K562 (cell line): ENCODE results near the gene NDUFA3. TPM values are rescaled to one million over a fixed set of nuclear protein-coding genes. Genes with fewer than 3 reads are reported as not detected.

Experiments used
- ATAC-seq: fragments of 200-7000 bp; cut with Tn5 transposase; 3 replicates; pipeline ENCODE4 v1.9.1; 2020; ENCODE audit warnings: moderate library complexity
- BruUV-seq: library from RNA; stranded (reverse); fragments of 400-500 nt; replicated peaks from 2 replicates; lab custom pipeline; 2021; lab: Mats Ljungman, UMichigan
- CTCF ChIA-PET: fragments of 300-600 bp; formaldehyde crosslinking; extraction: SDS; loops from one replicate; lab custom pipeline; 2021; ENCODE audit warnings: low intra/inter-chr PET ratio; lab: Yijun Ruan, JAX
- POLR2A ChIA-PET: fragments of 300-600, 350-650 bp; sonication (Branson Sonifier 250); formaldehyde crosslinking; extraction: SDS; loops from one replicate; lab custom pipeline; 2021; ENCODE audit warnings: antibody characterized with exemption, inconsistent platforms; lab: Yijun Ruan, JAX
- DNase-seq, 4 experiments: peaks; one replicate each; pipeline versions ENCODE4 v3.0.0 to v3.0.0-alpha.2; 2011 to 2018; ENCODE audit warnings: low spot score in 3 of 4, mixed read lengths in 3 of 4; ENCODE audit errors: extremely low read depth in 1 of 4
- FAIRE-seq: peaks from 2 replicates; lab custom pipeline; 2011; peaks lifted over from hg19 to GRCh38; lab: Jason Lieb, UNC
- H2AFZ ChIP-seq: 2 replicates; pipeline ENCODE4 v1.6.0; 2011; ENCODE audit warnings: low read depth, low read length, control low read depth, inconsistent platforms
- H3K27ac ChIP-seq: fragments of 200-600 bp; 3 replicates; pipeline ENCODE4 v1.8.0; 2011; ENCODE audit warnings: low read depth, mild to moderate bottlenecking, control low read depth, inconsistent platforms, low read length, moderate library complexity, mixed read lengths; ENCODE audit errors: extremely low read depth
- H3K27me3 ChIP-seq, 2 experiments: fragments of 300-600 bp in 1 of 2; 2 replicates in 1 of 2; 3 replicates in 1 of 2; pipeline versions ENCODE4 v1.6.0 to v1.8.0; 2011; ENCODE audit warnings: inconsistent platforms in 2 of 2, low read length in 2 of 2, mild to moderate bottlenecking in 1 of 2, mixed read lengths in 1 of 2, moderate library complexity in 1 of 2; ENCODE audit not compliant: control insufficient read depth in 2 of 2, insufficient read depth in 2 of 2
- H3K36me3 ChIP-seq: fragments of 300-600 bp; 3 replicates; pipeline ENCODE4 v1.8.0; 2011; ENCODE audit warnings: mild to moderate bottlenecking, low read length, inconsistent platforms; ENCODE audit not compliant: control insufficient read depth, insufficient read depth
- H3K4me1 ChIP-seq, 2 experiments: fragments of 200-600 bp in 1 of 2; replicated peaks in 1 of 2; 2 replicates in 1 of 2; 3 replicates in 1 of 2; pipeline versions ENCODE4 v1.5.1 to v1.8.0; 2011; ENCODE audit warnings: inconsistent platforms in 2 of 2, low read length in 2 of 2, mild to moderate bottlenecking in 1 of 2, mixed read lengths in 1 of 2, moderate library complexity in 1 of 2; ENCODE audit not compliant: control insufficient read depth in 2 of 2, insufficient read depth in 2 of 2
- H3K4me2 ChIP-seq: 2 replicates; pipeline ENCODE4 v1.6.1; 2011; ENCODE audit warnings: low read length, control low read depth, inconsistent platforms, mixed read lengths; ENCODE audit not compliant: insufficient read depth
- H3K4me3 ChIP-seq: fragments of 200-600 bp; sonication (generic), shearing (Covaris generic); 2 replicates; pipeline ENCODE4 v1.5.1; 2016; ENCODE audit warnings: control low read depth, inconsistent platforms
- H3K79me2 ChIP-seq: fragments of 200-600 bp; 3 replicates; pipeline ENCODE4 v1.8.0; 2011; ENCODE audit warnings: low read length, inconsistent platforms; ENCODE audit not compliant: control insufficient read depth, insufficient read depth
- H3K9ac ChIP-seq, 2 experiments: 2 replicates each; pipeline versions ENCODE4 v1.6.0 to v1.6.1; 2011; ENCODE audit warnings: low read depth in 2 of 2, low read length in 2 of 2, control low read depth in 1 of 2, inconsistent platforms in 1 of 2, mild to moderate bottlenecking in 1 of 2, mixed read lengths in 1 of 2; ENCODE audit not compliant: insufficient read depth in 1 of 2
- H3K9me1 ChIP-seq: one replicate; pipeline ENCODE4 v1.6.0; 2011; ENCODE audit warnings: inconsistent platforms, mild to moderate bottlenecking, low read length, moderate library complexity; ENCODE audit not compliant: control insufficient read depth, insufficient read depth
- H3K9me3 ChIP-seq: replicated peaks from 2 replicates; pipeline ENCODE4 v1.5.1; 2011; ENCODE audit warnings: low read depth, low read length, inconsistent platforms; ENCODE audit not compliant: control insufficient read depth, insufficient read depth
- H4K20me1 ChIP-seq: replicated peaks from 2 replicates; pipeline ENCODE4 v1.6.1; 2011; ENCODE audit warnings: low read length, inconsistent platforms, mixed read lengths; ENCODE audit not compliant: control insufficient read depth, insufficient read depth
- BDP1 ChIP-seq: IDR thresholded peaks from 3 replicates; pipeline ENCODE4 v1.6.1; 2011; ENCODE audit not compliant: insufficient read length, insufficient read depth
- CREB1 ChIP-seq, 2 experiments: sonication (generic) in 1 of 2; formaldehyde crosslinking in 1 of 2; IDR thresholded peaks; 2 replicates each; pipeline versions ENCODE4 v1.6.1 to v1.8.0; 2012 to 2022; ENCODE audit warnings: inconsistent platforms in 1 of 2, mild to moderate bottlenecking in 1 of 2, missing genetic modification reagents in 1 of 2, moderate library complexity in 1 of 2
- CSDE1 ChIP-seq, 2 experiments: fragments of 450-650 bp; IDR thresholded peaks; 2 replicates each; pipeline ENCODE4 v1.6.1; 2016; ENCODE audit warnings: mild to moderate bottlenecking in 1 of 2
- DNMT1 ChIP-seq: fragments of 450-650 bp; IDR thresholded peaks from 2 replicates; pipeline ENCODE4 v1.6.1; 2016; ENCODE audit warnings: antibody characterized with exemption, mild to moderate bottlenecking
- GABPB1 ChIP-seq: sonication (generic); formaldehyde crosslinking; IDR thresholded peaks from 2 replicates; pipeline ENCODE4 v1.8.0; 2022; ENCODE audit warnings: mild to moderate bottlenecking, missing genetic modification reagents
- HNRNPH1 ChIP-seq: fragments of 200-400 bp; formaldehyde crosslinking; optimal IDR thresholded peaks from 2 replicates; pipeline ENCODE3; 2017; ENCODE audit warnings: low read depth, mild to moderate bottlenecking, low read length, moderate library complexity
- MAFG ChIP-seq: fragments of 450-650 bp; conservative IDR thresholded peaks from 2 replicates; pipeline ENCODE4 v1.6.1; 2016; ENCODE audit warnings: missing genetic modification characterization, missing compliant biosample characterization
- MEIS2 ChIP-seq: fragments of 450-650 bp; IDR thresholded peaks from 2 replicates; pipeline ENCODE4 v1.6.1; 2014; ENCODE audit warnings: mild to moderate bottlenecking; ENCODE audit not compliant: partially characterized antibody
- NBN ChIP-seq: fragments of 450-650 bp; IDR thresholded peaks from 2 replicates; pipeline ENCODE4 v1.6.1; 2016; ENCODE audit warnings: low read depth, mild to moderate bottlenecking
- RBFOX2 ChIP-seq: fragments of 200-400 bp; formaldehyde crosslinking; IDR thresholded peaks from 2 replicates; pipeline ENCODE4 v1.6.1; 2017; ENCODE audit warnings: low read depth, mild to moderate bottlenecking, low read length, moderate library complexity
- RUNX1 ChIP-seq: sonication (generic); IDR thresholded peaks from 2 replicates; pipeline ENCODE4 v1.6.1; 2016; ENCODE audit warnings: antibody characterized with exemption, low read depth
- SMAD4 ChIP-seq: fragments of 250-450 bp; sonication (Bioruptor Pico); conservative IDR thresholded peaks from 2 replicates; pipeline ENCODE4 v1.8.0; 2021; ENCODE audit warnings: inconsistent platforms, mild to moderate bottlenecking, moderate library complexity
- TAL1 ChIP-seq: fragments of 450-650 bp; IDR thresholded peaks from 2 replicates; pipeline ENCODE4 v1.6.1; 2016; ENCODE audit warnings: mild to moderate bottlenecking
- TCFL5 ChIP-seq: fragments of 250-450 bp; sonication (Bioruptor Pico); conservative IDR thresholded peaks from 2 replicates; pipeline ENCODE4 v1.6.1; 2021; ENCODE audit warnings: mild to moderate bottlenecking, moderate library complexity, matching md5 sums
- XRCC4 ChIP-seq: IDR thresholded peaks from one replicate; pipeline ENCODE4 v1.6.1; 2011; ENCODE audit not compliant: insufficient read depth, insufficient read length; ENCODE audit errors: extremely low read depth
- ZFP36 ChIP-seq: fragments of 150-350 bp; IDR thresholded peaks from 2 replicates; pipeline ENCODE4 v1.6.1; 2018; ENCODE audit warnings: low read length, low read depth; ENCODE audit not compliant: partially characterized antibody
- ZNF143 ChIP-seq: sonication (generic); formaldehyde crosslinking; IDR thresholded peaks from 2 replicates; pipeline ENCODE4 v1.9.0; 2022; ENCODE audit warnings: mild to moderate bottlenecking, missing genetic modification reagents
- ZNF212 ChIP-seq: fragments of 450-650 bp; formaldehyde crosslinking; IDR thresholded peaks from 2 replicates; pipeline ENCODE4 v1.4.0; 2020; ENCODE audit warnings: mild to moderate bottlenecking
- WGBS: fragments of 100-300 bp; shearing (Covaris generic); methylation state at CpG from one replicate; pipeline ENCODE4 v1.1.6; 2016; ENCODE audit warnings: low coverage, mixed read lengths; ENCODE audit not compliant: insufficient coverage; ENCODE audit errors: missing lambda C conversion rate; 5-methylcytosine and 5-hydroxymethylcytosine counted together
- in situ Hi-C: fragments of 300-500 bp; cut with MboI; formaldehyde crosslinking; loops from 4 replicates; pipeline ENCODE4 v1.15.0; 2018; ENCODE audit warnings: inconsistent platforms, mixed read lengths
- intact Hi-C: fragments of 100-400 bp; cut with micrococcal nuclease; formaldehyde crosslinking; loops from 2 replicates; pipeline ENCODE4 v1.14.2; 2022
- polyA plus RNA-seq, 8 experiments: library from polyadenylated mRNA; depleted of rRNA in 4 of 8; stranded (reverse) in 5 of 8; unstranded in 3 of 8; fragments of >200 nt; fragmentation: Nextera tagmentation in 2 of 8; fragmentation: Illumina TruSeq in 1 of 8; extraction: Ambion mirVana in 2 of 8; extraction: Trizol in 1 of 8; gene quantifications; 2 replicates each; pipeline versions ENCODE4 v1.2.1 to v1.2.3, GENCODE V29; 2011 to 2014; ENCODE audit warnings: inconsistent platforms in 1 of 8, missing spikeins in 1 of 8
- total RNA-seq, 7 experiments: library from RNA; depleted of rRNA in 6 of 7; stranded (reverse); fragments of >200 nt in 6 of 7; fragmentation: Illumina TruSeq in 2 of 7; extraction: Trizol in 2 of 7; gene quantifications; 2 replicates each; pipeline versions ENCODE4 v1.2.1 to v1.2.3, GENCODE V29; 2011 to 2021; ENCODE audit warnings: low replicate concordance in 1 of 7

The NDUFA3 gene
- total and polyA plus RNA-seq, 9 of the 15 experiments (the other 6 are each of a cell fraction or from before 2014, with no cell fraction given), result 39.2 to 279 (median 138) TPM

- no peak overlapping the region for H2AFZ ChIP-seq
- H3K36me3 ChIP-seq, result peaks cover 66% of the 10 kb centered on the region; the same call in 2 of the 3 replicates
- H3K4me2 ChIP-seq, result no peak overlapping the region
- no peak overlapping the region for H3K4me3 ChIP-seq
- TF ChIP-seq RBFOX2, result peak; percentile 52
- TF ChIP-seq ZFP36, result no peak
- in situ Hi-C loops (no loop called here), intact Hi-C loops (no loop called here)
- no peaks in the 10 kb centered on the region for H3K9me1 ChIP-seq
- FAIRE-seq (no peak), ATAC-seq (no peak), DNase-seq (no peak)
- H3K27ac ChIP-seq, result no peak overlapping the region
- no peaks in the 10 kb centered on the region; a peak in 2 of 5 replicates for H3K4me1 ChIP-seq
- H3K79me2 ChIP-seq, result no peaks in the 10 kb centered on the region
- ChIA-PET CTCF (no interaction called here), POLR2A (interaction anchor here (0.5 to 1.0 kb wide), 2 partner anchors 13 to 27 kb away, joined by 3 read pairs; partner anchors contain the start of genes PRPF31 and TFPT)
- BruUV-seq, result no TSS peak
- no peaks in the 10 kb centered on the region for H4K20me1 ChIP-seq
- no peaks in the 10 kb centered on the region for H3K9me3 ChIP-seq
- WGBS, result 98% methylated on average over 18 of the region's 41 CpGs
- no peaks in the 10 kb centered on the region for H3K27me3 ChIP-seq
- 0 out of 4 replicates have a peak overlapping the region, but pooled peaks of 1 of the 2 experiments have one; percentile 35 for H3K9ac ChIP-seq
Measured at GRCh38 chr19:54128796-54129616, 26.4 kb downstream of the NDUFA3 start.

- 97% methylated on average over 13 of the region's 20 CpGs for WGBS
- no peak overlapping the region for H2AFZ ChIP-seq
- no peaks in the 10 kb centered on the region for H3K9me3 ChIP-seq
- intact Hi-C loops (no loop called here), in situ Hi-C loops (no loop called here)
- no peaks in the 10 kb centered on the region for H3K79me2 ChIP-seq
- no peak overlapping the region for H3K4me2 ChIP-seq
- DNase-seq (no peak), ATAC-seq (no peak), FAIRE-seq (no peak)
- H3K36me3 ChIP-seq, result peaks cover 60% of the 10 kb centered on the region; the same call in 2 of the 3 replicates
- no peak overlapping the region; a peak in 1 of 4 replicates for H3K9ac ChIP-seq
- H3K4me3 ChIP-seq, result no peak overlapping the region
- H3K9me1 ChIP-seq, result no peaks in the 10 kb centered on the region
- no peaks in the 10 kb centered on the region for H3K27me3 ChIP-seq
- H3K4me1 ChIP-seq, result no peaks in the 10 kb centered on the region; a peak in 2 of 5 replicates
- no peaks in the 10 kb centered on the region for H4K20me1 ChIP-seq
- H3K27ac ChIP-seq, result no peak overlapping the region
- no TSS peak for BruUV-seq
- CTCF ChIA-PET, result no interaction called here
- POLR2A ChIA-PET, result interaction anchor here (0.5 to 1.0 kb wide), 2 partner anchors 14 to 26 kb away, joined by 3 read pairs; partner anchors contain the start of genes PRPF31 and TFPT
- TF ChIP-seq ZNF212 (CRISPR knock-in tag) (no peak), ZNF143 (CRISPR knock-in tag) (no peak), NBN (no peak), CREB1 (IDR thresholded peaks at IDR 0.05) (no peak), CREB1 (CRISPR knock-in tag; IDR thresholded peaks at IDR 0.05) (no peak), RUNX1 (no peak), XRCC4 (no peak), TAL1 (no peak), MEIS2 (no peak), MAFG (tag) (no peak), GABPB1 (CRISPR knock-in tag) (no peak), CSDE1 (IDR thresholded peaks at IDR 0.05) (no peak), HNRNPH1 (no peak), TCFL5 (no peak), BDP1 (no peak), SMAD4 (CRISPR knock-in tag) (no peak), DNMT1 (no peak)
Measured at GRCh38 chr19:54129617-54129996, 27.0 kb downstream of the NDUFA3 start.
